GM19193 (cell line): ENCODE data around the gene MYO15A.

Experiments
- POLR2A ChIP-seq: IDR thresholded peaks from 4 replicates; pipeline ENCODE4 v1.6.1; 2011; ENCODE audit not compliant: insufficient read depth, insufficient read length; ENCODE audit errors: extremely low read depth

The MYO15A gene

DNA sequence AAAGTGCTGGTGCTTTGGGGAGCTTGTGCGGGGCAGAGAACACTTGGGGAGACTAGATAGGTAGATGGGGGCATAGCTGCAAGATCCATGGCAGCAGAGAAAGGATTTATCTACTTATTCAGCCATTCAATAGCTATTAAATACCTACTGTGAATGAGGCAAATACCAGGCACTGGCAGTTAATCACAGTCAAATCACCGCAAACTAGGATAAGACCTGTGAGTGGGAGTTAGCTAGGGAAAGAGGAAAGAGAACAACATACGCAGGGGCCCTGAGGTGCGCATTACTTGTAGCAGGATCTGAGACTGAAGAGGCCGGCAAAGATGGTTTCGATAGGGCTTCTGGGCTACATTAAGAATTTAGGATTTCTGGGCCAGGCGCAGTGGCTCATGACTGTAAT, 71.2 kb downstream of the MYO15A start:
- TF ChIP-seq POLR2A = no peak

- no peak for TF ChIP-seq POLR2A
These were observed 72.8 kb downstream of the MYO15A start for GRCh38 chr17:18181358-18181757.

DNA sequence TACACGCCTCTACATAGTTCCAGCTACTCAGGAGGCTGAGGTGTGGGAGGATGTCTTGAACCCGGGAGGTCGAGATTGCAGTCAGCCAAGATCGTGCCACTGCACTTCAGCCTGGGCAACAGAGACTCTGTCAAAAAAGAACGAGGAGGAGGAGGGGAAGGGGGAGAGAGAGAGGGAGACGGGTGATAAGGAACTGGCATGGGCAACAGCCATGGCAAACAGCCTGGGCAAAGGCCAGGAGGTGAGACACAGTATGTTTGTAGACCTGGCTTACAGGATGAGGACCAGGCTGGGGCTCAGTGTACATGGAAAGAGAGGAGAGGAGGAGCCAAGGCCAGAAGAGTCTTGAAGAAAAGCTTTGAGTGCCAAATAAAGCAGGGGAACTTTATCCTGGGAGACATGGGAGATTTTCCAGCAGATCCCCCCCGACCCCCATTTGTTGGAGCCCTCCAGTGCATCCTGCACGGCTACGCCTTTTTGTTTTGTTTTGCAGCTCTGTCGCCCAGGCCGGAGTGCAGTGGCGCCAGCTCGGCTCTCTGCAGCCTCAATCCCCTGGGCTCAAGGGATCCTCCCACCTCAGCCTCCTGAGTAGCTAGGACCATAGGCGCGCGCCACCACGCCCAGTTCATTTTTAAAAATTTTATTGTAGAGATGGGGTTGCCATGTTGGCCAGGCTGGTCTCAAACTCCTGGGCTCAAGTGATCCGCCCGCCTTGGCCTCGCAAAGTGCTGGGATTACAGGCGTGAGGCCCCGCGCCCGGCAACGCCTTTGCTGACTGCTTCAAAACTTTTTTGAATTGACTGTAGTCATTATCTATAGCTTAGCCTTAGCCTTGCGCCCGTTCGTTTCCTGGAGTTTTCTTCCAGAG, 73.8 kb downstream of the MYO15A start:
- no peak for TF ChIP-seq POLR2A

DNA sequence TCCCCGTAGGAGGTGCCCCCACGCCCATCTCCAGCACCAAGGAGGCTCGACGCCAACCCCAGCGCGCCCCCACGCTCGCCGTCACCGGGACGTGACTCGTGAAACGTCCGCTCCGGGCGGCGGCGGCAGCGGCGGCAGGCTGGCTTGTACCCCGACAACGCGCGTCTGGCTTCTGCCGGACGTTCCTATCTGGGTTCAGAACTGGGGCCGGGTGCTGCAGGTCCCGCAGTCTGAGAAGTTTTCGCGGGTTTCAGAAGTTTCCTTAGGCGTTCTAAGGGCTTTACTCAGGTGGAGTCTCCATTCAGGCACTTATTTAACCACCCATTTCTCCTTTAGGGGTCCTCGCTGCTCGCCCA, 74.4 kb downstream of the MYO15A start:
- TF ChIP-seq POLR2A = peak; percentile 84

DNA sequence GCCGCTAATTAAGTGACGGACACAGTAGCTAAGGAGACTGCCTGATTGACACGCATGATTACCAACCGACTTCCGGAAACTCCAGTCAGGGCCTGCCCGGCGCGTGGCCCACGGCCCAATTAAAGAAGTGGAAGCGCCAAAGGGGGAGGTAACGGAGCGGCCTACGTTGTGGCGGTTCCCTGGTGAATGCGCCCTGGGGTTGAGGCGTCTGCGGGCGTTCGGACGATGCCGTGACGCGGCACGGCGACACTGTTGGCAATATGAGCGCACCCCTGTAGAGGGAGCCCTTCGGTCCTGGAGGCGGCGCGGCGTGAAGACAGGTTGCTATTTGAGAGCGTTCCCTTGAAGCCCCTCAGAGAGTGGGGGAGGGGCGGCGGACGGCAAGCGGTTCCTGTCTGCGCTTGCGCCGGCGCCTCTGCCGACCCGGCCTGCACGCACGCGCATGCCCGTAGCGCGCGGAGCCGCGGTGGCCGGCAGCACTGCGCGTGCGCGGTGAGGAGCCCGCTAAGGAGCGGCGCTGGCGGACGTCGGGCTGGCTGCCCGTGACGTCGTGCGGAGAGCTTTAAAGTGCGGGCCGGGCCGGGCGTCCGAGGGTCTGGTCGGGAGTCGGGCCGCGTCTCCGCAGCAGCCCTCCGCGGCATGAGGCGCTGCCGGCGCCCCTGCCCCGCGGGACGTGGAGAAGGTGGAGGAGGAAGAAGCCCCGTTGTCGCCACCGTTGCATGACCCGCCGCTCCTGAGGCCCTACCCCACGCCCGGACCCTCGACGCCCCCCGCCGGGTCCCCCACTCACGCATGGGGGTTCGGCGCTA, 75.0 kb downstream of the MYO15A start, which contains the start of gene ALKBH5:
ALKBH5 (plus strand) TSS at position 495 of the 809 bp plus-strand sequence. CDS start 416 bp downstream, outside the sequence.
- TF ChIP-seq POLR2A = peak; percentile 57

GRCh38 chr17:18184143-18185031, 75.8 kb downstream of the MYO15A start:
- TF ChIP-seq POLR2A = no peak

DNA sequence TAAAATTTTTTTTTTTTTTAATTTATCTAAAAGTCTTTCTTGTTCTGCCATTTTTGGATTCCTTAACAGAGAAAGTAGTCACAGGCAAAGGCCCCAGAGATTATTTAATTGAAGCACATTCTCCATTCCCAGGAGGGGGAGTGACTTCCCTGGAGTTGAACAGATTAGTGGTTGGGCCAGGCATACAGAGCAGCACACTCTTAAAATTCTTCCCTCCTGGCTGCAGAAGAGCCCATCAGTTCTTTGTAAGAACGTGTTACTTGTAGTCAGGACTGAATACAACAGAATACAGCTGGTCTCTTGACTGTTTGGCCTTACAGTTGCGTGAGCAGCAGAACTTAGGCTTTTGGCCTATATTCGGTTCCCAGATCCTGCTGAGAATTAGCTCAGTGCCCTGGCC, 76.8 kb downstream of the MYO15A start:
- no peak for TF ChIP-seq POLR2A

DNA sequence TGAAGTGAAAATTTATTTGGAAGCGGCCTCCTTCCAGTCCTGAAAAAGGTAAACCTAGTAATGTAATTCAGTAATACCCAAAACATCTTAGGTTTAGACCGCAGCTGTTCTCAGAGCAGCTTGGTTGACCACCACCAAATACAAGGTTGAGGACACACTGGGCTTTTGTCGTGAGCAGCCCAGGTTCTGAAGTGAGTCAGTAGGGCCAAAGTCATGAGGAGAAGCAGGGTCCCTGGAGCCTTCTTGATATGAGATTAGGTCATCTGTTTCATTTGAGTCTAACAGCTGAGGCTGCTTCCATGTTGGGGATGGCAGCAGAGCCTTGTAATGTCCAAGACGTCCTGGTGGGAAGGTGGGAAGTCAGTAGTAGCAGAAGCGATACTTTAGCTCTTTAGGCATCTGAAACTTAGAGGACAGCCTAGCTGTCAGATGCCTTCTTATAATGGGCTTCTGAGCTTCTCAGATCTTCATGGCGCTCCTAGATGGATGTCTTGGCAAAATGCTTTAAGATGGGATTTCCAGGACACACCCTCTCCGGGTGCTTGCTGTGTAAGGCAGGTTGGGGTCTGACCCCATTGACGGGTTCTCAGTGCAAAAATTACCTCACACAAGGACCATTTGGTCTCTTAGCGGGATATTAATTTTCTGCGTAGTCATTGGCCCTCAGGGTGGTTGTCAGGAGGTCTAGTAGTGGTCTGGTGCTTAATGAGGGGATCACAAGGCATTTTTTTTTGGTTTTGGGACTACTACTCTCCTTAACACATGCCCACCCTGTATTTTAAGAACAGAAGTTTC, 77.5 kb downstream of the MYO15A start:
- TF ChIP-seq POLR2A = no peak

- no peak for TF ChIP-seq POLR2A
These were observed 78.0 kb downstream of the MYO15A start for GRCh38 chr17:18186627-18186982.

DNA sequence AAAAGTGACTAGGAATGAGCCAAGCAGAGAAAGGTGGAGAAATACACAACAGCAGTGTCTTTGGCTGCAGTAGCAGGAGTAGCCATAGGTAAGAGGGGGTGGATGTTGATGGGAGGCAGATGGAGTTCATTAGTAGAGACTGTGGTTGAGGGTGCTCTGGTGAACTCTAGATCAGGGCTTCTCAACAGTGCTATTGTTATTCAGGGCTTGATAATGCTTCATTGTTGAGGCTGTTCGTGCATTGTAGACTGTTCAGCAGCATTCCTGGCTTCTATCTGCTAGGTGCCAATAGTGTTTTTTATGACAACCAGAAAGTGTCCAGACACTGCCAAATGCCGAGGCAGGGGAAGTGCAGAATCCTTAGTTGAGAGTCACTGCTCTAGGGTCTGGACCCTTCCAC, 78.7 kb downstream of the MYO15A start:
- no peak for TF ChIP-seq POLR2A

- TF ChIP-seq POLR2A = no peak
These were observed 79.5 kb downstream of the MYO15A start for GRCh38 chr17:18187821-18188761.

DNA sequence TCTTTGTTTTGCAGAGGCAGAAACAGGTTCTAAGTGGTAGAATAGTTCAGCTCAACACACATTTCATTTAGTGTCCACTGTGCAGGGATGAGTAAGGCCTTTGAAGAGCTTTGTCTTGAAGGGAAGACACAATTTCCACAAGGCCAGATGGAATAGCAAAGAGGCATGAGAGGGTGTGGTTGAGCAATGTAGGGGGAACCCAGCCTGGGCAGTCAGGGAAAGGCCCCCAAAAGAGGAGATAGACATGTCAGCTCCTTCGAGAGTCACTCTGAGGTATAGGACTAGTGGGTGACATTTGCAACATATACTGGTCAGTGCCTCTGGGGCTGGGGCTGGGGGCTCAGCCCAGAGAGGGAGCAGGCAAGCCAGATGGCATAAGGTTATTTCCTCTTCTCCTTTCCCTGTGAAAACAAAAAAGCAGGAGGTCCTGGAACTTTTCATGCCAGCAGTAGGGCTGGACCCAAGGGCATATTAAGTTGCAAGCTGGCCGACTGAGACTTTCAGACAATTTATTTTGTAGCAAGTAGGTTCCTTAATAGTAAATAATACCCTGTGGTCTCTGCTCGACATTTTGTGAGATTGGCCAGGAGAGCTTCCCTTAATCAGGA, 82.2 kb downstream of the MYO15A start:
- no peak for TF ChIP-seq POLR2A

GRCh38 chr17:18191236-18191667, 82.7 kb downstream of the MYO15A start:
- no peak for TF ChIP-seq POLR2A

- no peak for TF ChIP-seq POLR2A
These were observed 83.4 kb downstream of the MYO15A start for GRCh38 chr17:18191967-18192366.
